DMS 273 (cell line): Measurements from ENCODE around the gene BATF3.
A peak's percentile ranks its signal among the peaks of the same experiment; 100 is the strongest.

Experiments
- DNase-seq: peaks from one replicate; lab custom pipeline; 2025; ENCODE audit not compliant: unreplicated experiment; lab: John Stamatoyannopoulos, UW

Gene BATF3

DNA sequence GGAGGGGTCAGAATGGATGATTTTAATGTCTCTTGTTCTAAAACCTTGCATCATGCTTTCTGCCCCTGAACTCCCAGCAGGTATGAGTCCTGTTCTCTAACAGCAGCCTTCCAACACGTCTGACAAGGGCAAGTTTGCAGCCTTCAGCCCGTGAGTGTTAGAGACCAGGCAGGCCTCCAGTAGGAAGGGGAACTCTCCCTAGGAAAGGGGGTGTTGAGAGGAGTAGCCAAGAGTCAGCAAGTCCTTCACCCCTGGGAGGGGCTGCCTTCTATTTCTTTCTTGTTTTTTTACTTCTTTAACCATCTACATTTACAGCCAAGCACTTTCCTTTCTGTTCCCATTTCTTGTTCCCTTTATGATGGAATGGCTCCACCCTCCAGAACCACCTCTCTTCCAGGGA is 14.2 kb downstream of the BATF3 start:
- no peak for DNase-seq

DNA sequence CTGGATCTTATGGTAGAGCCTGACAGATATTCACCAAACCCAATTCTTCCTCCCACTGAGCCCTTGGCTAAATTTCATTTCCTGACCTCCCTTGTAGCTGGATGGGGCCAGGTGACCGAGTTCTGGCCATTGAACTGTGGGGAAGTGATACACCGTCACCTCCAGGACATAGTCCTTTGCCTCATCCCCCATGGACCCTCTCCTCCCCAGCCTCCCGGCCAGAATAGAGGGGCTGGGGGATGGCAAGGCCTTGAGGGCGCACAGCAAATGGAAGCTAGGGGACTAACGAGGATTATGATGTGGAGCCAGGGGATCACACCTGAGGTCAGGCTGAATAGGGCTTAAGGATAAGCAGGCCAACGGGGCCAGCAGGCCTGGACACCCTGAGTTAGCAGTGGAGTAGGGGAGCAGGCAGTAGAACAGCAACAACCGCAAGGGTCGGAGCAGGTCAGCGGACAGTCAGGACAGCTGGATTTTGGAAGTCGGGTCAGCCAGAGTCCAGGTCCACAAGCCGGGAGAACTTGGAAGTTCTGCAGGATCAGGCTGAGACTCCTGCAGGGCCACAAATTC is 15.0 kb downstream of the BATF3 start:
- DNase-seq, result no peak

DNA sequence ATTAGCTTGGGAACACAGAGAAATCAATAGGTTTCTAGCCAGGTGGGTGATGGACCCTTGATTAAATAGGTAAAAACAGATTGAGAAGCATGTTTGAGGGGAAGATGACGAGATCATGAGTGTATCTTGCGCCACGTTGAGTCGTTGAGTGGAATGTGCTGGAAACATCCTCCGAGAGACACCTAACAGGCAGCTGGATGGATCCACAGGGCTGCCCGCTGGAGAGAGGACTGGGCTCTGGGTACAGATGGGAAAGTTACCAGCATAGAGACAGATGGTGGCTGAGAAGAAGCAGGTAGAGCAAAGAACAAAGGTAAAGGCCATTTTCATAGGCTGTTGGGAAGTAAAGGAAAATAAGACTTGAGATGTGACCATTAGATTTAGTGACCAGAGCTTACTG is 15.6 kb downstream of the BATF3 start:
- DNase-seq, result no peak

DNA sequence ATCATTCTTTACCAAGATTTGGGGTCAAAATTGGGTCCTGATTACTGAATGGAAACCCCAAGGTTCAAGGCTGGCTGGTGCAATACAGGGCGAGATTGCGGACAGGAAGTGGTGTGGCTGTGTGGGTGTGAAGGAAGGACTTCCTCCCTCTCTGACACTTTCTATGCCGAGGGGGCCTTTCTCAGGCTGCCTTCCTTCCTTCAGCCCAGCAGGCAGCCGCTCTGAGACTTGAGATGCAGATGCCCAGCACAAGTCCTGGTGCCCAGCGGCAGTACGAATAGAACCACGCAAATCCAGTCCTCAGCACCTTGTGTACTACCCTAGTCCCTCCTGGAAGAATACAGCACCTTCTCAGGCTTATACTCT is 16.3 kb downstream of the BATF3 start:
- DNase-seq, result no peak

DNA sequence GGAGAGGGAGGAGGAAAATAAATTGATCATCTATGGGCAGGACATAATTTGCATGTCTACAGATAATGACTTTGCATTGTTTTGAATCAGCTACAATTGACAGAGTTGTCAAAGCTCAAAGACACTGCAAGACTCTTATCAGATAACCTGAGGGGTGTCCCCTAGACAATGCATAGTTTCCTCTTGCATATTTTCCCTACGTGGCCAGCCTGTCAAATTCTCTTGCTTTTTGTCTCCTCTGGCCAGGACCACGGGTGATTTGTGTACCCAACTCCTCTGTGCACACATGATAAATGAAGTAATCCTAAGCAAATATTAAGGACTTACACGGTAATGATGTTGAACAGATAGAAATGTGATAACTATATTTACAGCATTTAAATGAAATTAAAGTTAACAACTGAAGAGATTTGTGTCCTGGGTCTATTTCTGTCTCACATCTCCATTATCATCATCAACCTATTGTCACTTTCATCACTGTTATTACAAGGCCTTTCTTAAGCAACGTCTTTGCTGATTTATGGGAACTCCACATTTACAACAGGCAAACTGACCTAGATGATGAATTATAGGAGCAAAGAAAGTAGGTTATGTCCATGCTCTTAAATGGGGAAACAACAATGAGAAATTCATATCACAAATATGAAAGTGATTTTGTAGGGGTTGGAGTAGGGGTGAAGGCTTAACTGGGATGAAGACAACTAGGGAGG is 18.8 kb downstream of the BATF3 start:
- no peak for DNase-seq

DNA sequence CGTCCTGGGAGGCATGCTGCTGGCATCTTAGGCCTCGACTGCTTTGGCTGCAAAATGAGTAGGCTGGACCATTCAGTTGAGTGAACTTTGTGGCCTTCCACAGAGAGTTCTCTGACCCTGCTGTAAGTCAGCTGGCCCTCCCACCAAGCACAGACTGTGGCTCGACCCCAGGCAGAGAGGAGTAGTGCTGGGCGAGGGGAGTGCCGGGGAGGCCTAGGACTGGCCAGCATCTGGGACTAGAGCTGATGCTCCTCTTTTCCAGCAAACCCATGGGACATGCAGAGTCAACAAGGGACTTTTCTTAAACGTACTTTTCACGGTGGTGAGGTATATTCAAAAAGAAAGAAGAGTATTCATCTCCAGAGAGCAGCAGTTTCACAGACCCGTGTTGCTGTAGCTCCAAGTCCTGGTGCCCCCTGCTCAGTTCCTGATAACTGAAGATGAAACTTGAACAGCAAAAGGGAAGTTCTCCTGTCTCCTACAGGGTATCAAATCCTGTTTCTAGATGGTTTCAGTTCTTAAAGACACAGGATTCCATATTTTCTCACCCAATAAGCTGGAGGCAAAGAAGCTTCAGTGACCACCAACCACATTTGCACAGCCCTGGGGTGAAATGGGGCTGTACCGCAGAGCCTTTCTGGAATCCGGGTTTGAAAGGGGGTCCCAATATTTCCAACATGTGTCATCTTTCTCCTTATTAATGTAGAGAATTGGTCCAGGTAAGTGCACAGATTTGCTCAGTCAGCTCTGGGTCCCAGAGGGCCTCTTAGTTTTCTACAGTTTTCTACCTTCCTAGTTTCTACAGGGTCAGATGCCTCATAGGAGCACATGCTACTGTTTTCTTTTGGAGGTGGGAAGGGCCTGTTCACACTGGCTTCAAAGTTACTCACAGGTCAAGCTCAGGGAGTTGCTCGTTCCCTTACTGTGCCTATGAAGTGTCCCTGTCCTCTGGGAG is 20.9 kb downstream of the BATF3 start:
- DNase-seq, result no peak

DNA sequence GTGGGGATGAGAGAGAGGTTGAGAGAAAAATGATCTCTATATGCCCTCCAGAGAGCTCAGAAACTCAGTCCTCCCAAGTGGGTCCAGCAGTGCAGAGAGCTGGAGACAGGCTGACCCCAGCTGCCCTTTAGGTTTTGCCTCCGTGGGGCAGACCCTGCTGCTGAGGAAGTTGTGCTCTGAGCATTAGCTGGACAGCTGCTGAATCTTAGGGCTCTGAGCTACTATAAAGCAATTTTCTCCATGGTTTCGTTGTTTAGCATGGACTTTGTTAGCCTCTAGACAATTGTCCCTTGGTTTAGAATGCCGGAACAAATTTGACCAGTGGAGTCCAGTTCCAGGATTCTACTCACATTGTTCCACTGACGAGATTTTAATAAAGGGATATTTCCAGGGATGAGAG is 22.1 kb downstream of the BATF3 start:
- DNase-seq, result no peak

DNA sequence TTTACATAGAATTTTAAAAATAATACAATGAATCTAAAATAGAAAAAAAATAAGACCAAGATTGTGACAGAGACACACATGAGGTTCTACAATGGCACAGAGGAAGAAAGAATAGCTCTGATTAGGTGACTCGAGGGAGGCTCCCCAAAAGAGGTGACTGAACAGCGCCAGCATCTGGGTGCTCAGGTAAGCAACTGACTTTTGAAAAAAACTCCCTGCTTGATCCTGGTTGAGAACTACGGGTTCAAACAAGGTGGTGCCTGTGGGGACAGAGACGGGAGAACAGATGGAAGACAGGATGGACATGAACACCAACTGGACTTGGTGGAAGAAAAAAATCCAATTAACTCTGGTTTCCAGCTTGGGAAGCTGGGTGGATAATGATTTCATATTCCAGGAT is 22.5 kb downstream of the BATF3 start:
- no peak for DNase-seq

DNA sequence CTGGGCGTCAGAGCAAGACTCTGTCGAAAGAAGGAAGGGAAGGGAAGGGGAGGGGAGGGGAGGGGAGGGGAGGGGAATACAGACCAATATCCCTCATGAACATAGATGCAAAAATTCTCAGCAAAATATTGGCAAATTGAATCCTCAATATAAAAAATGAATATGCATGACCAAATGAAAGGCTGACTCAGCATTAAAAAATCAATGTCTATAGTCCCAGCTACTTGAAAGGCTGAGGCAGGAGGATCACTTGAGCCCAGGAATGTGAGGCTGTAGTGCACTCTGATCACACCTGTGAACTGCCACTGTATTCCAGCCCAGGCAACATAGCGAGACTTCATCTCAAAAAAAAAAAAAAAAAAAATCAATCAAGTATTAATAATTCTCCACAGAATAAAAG is 24.0 kb downstream of the BATF3 start:
- no peak for DNase-seq

DNA sequence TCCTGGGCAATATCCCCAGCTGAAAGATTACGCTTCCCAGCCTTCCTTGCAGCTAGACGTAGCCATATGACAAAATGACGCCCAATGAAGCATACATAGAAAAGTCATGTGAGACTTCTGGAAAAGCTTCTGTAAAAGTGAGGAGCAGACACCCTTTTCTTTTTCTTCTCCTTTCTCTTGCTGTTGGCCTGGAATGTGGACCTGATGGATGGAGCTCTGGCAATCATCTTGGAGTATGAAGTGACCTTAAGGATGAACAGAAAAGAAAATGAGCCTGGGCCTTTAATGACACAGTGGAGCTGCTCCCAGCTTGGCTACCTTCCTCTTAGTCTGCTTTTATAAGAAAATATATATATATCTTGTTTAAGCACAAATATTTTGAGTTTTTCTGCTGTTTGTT is 24.8 kb downstream of the BATF3 start:
- DNase-seq, result no peak

DNA sequence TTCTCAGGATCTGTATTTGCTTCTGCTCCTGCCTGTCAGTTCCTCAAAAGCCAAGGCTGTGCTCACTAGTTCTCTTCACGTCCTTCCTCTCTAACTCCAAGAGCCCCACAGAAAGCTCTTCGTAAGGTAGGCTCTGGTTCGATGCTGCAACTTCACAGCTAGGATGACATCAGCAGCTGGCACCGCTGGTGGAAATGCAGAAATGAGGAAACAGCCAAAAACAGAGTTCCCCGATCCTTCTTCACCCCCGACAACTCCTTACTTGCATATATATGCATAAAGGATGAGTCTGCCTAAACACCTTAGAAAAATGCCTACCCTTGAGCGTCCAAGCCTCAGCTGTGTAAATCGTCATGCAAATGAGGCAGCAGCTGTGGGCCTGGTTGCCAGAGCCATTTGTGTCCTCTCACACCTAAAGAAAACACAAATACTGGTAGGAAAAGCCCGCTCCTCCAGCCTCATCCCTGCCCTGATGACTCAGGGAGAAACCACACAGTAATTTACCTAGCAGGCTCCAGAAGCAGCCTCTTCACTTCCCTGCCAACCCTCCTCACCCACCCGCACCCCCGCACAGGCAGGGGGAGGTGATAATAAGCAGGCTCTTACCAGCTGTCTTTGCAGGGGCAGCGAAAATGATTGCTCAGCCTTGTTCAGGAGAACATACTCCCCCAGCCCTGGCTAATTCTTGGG is 28.2 kb downstream of the BATF3 start:
- DNase-seq, result peak; percentile 90

DNA sequence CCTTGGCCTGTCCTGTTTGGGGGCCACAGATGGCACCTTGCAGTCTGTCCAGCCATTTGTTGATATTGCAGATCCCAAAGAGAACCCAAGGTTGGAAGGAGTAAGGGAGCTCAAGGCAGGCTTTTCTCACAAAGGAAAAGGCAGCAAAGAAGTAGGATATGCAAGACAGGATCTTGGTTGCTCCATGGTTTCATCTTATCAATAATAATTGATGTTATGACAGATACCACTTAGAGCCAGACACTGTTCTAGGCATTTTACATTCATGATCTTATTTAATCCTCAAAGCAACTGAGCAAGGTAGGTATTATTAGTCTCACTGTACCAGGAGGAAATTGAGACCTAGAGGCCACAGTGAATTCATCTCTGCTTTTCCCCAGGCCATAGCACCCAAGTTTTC is 28.8 kb downstream of the BATF3 start:
- DNase-seq, result no peak

DNA sequence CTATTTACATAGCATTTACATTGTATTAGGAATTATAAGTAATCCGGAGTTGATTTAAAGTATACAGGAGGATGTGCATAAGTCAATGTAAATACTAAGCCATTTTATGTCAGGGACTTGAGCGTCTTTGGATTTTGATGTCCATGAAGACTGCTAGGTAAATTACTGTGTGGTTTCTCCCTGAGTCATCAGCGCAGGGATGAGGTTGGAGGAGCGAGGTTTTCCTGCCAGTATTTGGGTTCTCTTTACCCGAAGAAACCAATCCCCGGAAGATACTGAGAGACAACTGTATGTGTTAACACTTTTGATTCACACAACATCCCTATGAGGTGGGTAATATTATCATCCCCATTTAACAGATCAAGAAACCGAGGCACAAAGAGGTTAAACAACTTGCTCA is 29.3 kb downstream of the BATF3 start:
- DNase-seq, result no peak

DNA sequence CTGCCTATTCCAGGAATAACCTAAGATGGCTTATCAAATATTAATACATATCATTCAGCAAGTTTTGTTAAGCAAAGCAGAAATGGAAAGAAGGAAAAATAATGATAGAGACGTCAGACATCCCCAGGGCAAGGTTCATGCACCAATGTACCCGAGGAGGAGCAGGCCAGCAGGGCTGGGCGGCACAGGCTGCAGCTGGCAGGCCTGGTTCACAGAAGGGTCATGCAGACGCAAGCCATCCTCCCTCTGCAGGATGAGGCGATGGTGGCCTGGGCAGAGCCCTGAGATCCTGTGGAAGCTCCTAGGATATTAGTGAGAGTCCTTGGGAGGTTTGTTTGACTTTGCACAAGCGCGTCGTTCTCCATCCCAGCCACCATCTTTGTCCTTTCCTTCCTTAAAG is 30.0 kb downstream of the BATF3 start:
- DNase-seq, result peak; percentile 22

DNA sequence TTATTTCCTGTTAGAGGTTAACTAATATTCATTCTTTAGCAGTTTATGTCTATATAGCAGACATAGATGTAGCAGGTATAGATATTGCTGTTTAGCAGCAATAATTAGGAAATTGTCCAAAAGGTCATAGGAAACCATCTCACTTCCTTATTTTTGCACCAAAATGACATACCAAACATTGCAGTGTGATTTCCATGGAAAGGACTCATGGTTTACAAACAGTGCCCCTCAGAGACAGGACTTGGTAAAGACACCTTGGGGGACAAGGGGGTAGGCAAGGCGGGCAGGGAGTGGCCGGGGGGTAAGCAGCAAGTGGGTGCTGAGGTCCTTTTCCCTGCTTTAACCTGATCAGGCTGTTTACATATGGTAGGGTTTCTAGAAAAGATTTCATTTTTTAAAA is 30.5 kb downstream of the BATF3 start:
- peak; percentile 72 for DNase-seq

DNA sequence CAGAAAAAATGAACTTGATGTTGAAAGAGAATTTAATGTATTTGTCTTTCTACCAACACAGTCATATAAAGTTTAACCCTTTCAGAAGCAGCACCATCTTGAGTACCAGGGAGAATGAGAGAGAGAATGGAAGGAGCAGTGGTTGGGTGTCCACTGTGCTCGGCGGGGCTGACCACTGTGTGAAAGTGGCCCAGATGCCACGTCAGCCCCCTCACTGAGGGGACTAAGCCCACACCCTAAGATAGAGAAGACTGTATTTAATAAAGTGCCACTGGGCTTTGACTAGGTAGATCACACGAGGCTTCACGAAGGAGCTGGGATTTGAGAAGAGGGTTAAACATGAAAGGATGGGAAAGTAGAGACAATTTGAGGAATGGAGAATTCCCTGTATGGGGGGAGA is 31.2 kb downstream of the BATF3 start:
- DNase-seq, result no peak

DNA sequence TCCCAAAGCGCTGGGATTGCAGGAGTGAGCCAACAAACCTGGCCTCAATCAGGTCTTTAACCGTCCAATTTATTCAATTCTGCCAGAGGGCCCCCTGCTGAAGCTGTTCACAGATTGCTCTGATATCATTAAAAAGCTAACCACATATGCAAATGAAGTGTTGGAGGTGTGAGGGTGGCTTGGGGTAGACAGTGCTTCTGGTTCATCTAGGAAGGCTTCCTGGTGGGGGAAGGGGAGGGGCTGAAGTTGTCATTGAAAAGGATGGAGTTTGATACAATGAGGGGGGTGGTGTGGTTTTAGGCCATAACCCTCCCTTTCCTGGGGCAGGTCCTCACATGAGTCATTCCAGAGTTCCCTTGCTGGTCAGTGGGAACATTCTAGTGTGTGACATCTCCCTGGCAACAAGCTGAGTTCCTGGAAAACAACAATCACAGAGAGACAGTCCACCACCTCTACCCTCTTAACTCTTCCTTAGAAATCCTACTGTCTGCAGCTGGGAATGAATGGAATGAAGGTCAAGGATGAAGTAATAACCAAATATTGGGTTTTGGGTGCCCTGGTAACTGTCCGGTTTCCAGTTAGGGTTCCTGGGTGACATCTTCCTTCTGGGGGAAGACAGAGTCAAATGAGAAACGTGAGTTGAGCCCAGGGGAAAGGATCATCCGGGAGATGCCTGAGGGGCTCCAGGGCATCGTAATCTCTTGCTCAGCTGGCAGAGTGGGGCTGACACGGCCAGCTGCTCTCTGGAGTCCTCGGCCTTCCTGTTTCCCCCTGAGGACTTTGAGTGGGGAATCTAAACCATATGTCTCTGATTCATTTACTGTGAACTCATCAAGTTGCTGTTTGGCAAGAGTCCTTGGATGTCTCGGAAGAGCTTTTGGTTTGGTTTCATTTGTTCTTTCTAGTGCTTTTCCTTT is 32.2 kb downstream of the BATF3 start:
- peak; percentile 87 for DNase-seq

DNA sequence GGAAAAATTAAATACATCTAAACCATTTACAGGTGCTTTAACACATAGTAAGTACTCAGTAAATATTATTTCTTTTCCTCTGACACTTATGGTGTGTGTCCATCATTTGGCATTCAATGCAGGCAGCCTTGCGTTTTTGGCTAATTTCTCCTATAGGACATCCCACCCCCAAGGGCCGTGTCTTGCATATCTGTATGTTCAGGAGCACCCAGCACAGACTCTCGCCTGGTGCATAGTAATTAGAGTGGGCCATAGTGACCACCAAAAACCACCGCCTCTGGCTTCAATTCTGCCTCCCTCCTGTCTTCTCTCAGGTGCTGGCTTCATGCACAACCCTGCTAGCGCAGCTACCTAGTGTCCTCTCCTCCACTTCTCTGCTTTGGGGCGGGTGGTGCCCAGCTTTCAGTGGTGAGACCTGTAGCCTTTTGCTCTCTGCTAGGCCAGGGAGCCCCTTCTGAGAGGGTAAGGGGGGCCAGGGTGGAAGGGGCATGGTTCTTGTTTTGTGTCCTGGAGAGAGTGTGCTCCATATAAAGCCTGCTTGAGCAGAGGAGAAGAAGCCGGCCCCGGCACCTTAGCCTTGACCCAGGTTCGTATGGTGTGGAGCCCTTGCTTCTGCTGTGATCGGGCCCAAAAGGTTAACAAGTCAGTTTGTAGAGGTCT is 33.4 kb downstream of the BATF3 start:
- no peak for DNase-seq

DNA sequence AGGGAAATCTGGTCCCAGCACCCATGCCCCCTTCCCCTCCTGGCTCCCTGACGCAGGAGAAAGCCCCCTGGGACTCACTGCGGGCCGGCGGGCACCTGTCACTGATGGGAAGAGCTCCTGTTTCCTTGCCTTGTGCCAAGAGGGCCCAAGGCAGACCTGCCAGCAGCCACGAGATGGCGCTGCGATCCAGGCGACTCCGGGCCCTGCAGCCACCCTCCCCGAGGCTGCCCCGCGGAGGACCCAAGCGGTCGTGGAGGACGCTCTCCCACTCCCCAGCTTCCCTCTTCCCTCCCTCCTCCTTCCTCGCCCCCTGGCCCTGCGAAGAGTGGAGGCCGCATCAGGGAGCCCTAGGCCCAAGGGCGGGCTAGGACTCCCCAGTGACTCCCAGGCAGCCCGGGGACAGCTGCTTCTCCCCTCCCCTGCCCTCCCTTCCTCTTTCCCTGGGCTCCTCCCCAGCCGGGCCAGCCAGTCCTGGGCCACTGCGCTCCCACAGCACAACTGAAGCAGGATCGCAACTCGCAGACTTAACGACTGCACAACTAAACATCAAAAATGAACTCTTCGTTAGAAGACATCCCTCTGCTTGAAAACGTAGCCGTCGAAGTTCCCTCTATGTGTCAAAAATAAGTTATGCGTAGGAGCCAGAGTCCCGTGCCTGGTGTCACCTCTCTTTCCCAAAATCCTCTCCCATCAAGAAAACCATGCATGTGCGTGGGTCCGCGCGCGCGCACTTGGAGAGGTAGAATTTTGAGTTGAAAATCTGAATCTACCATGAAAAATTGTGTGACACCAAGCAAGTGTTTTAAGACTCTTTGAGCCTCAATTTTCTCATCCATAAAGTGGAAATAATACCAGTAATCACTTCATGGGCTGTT is 34.2 kb downstream of the BATF3 start:
- DNase-seq, result peak; percentile 93
